Mesenchymal stem cell (in vitro differentiated cells and primary cell): ENCODE measurements around the gene BCR.
A peak's percentile ranks its signal among the peaks of the same experiment; 100 is the strongest.

Experiments
- DNase-seq: peaks from one replicate; pipeline ENCODE4 v3.0.0-alpha.2; 2013
- H2AFZ ChIP-seq: one replicate; pipeline ENCODE4 v1.6.1; 2013; ENCODE audit warnings: low read depth, mild to moderate bottlenecking, control low read depth, inconsistent platforms, low read length, moderate library complexity
- H2AK5ac ChIP-seq: 2 replicates; pipeline ENCODE4 v1.6.1; 2013; ENCODE audit warnings: low read length, moderate library complexity, mild to moderate bottlenecking, inconsistent platforms; ENCODE audit not compliant: severe bottlenecking
- H2BK120ac ChIP-seq: one replicate; pipeline ENCODE4 v1.6.1; 2013; ENCODE audit warnings: low read depth, mild to moderate bottlenecking, inconsistent platforms, low read length, moderate library complexity
- H2BK12ac ChIP-seq, 2 experiments: one replicate each; pipeline ENCODE4 v1.6.1; 2013; ENCODE audit warnings: inconsistent platforms in 2 of 2, low read length in 2 of 2, mild to moderate bottlenecking in 2 of 2, moderate library complexity in 2 of 2, control low read depth in 1 of 2
- H2BK15ac ChIP-seq: one replicate; pipeline ENCODE4 v1.6.1; 2013; ENCODE audit warnings: mild to moderate bottlenecking, low read depth, inconsistent platforms; ENCODE audit not compliant: poor library complexity, severe bottlenecking
- H2BK5ac ChIP-seq: 2 replicates; pipeline ENCODE4 v1.6.1; 2013; ENCODE audit warnings: low read depth, mild to moderate bottlenecking, low read length, control low read depth, inconsistent platforms; ENCODE audit not compliant: poor library complexity, severe bottlenecking
- H3K14ac ChIP-seq, 2 experiments: one replicate each; pipeline ENCODE4 v1.6.1; 2013; ENCODE audit warnings: inconsistent platforms in 2 of 2, low read length in 2 of 2, control low read depth in 1 of 2, mild to moderate bottlenecking in 1 of 2, moderate library complexity in 1 of 2
- H3K18ac ChIP-seq, 2 experiments: one replicate each; pipeline ENCODE4 v1.6.1; 2013; ENCODE audit warnings: inconsistent platforms in 2 of 2, low read length in 2 of 2, control low read depth in 1 of 2, low read depth in 1 of 2, mild to moderate bottlenecking in 1 of 2
- H3K23ac ChIP-seq, 2 experiments: one replicate each; pipeline ENCODE4 v1.6.1; 2013; ENCODE audit warnings: inconsistent platforms in 2 of 2, low read length in 2 of 2, mild to moderate bottlenecking in 2 of 2, moderate library complexity in 2 of 2, control low read depth in 1 of 2
- H3K27ac ChIP-seq: 2 replicates; pipeline ENCODE4 v1.5.1; 2013; ENCODE audit warnings: mild to moderate bottlenecking, moderate library complexity, low read length, control low read depth, inconsistent platforms; ENCODE audit not compliant: poor library complexity, severe bottlenecking
- H3K27me3 ChIP-seq, 2 experiments: 2 replicates each; pipeline versions ENCODE4 v1.6.1 to v1.7.0; 2013; ENCODE audit warnings: low read length in 2 of 2, mild to moderate bottlenecking in 2 of 2, moderate library complexity in 2 of 2, control low read depth in 1 of 2, inconsistent platforms in 1 of 2; ENCODE audit not compliant: control insufficient read depth in 1 of 2, insufficient read depth in 1 of 2
- H3K36me3 ChIP-seq, 2 experiments: 2 replicates each; pipeline versions ENCODE4 v1.6.1 to v1.7.0; 2013; ENCODE audit warnings: low read length in 2 of 2, control low read depth in 1 of 2, inconsistent platforms in 1 of 2, low read depth in 1 of 2, mild to moderate bottlenecking in 1 of 2; ENCODE audit not compliant: insufficient read depth in 2 of 2, control insufficient read depth in 1 of 2
- H3K4ac ChIP-seq, 2 experiments: one replicate each; pipeline ENCODE4 v1.6.1; 2013; ENCODE audit warnings: inconsistent platforms in 2 of 2, low read length in 2 of 2, mild to moderate bottlenecking in 2 of 2, moderate library complexity in 2 of 2, control low read depth in 1 of 2, low read depth in 1 of 2
- H3K4me1 ChIP-seq: 2 replicates; pipeline ENCODE4 v1.6.1; 2013; ENCODE audit warnings: low read depth, low read length, control low read depth; ENCODE audit not compliant: control insufficient read depth, insufficient read depth
- H3K4me2 ChIP-seq: 2 replicates; pipeline ENCODE4 v1.6.1; 2013; ENCODE audit warnings: low read length, mild to moderate bottlenecking, inconsistent platforms; ENCODE audit not compliant: poor library complexity, severe bottlenecking
- H3K4me3 ChIP-seq, 2 experiments: 2 replicates each; pipeline versions ENCODE4 v1.5.1 to v1.7.0; 2013; ENCODE audit warnings: low read length in 2 of 2, mild to moderate bottlenecking in 2 of 2, control low read depth in 1 of 2, low read depth in 1 of 2; ENCODE audit not compliant: insufficient read depth in 1 of 2
- H3K79me1 ChIP-seq: replicated peaks from 2 replicates; pipeline ENCODE4 v1.6.1; 2013; ENCODE audit warnings: mild to moderate bottlenecking, control low read depth, low read length, inconsistent platforms; ENCODE audit not compliant: poor library complexity, severe bottlenecking
- H3K9ac ChIP-seq: 2 replicates; pipeline ENCODE4 v1.7.0; 2013; ENCODE audit warnings: mild to moderate bottlenecking, low read length, moderate library complexity
- H3K9me3 ChIP-seq: 2 replicates; pipeline ENCODE4 v1.7.0; 2013; ENCODE audit warnings: mild to moderate bottlenecking, low read length; ENCODE audit not compliant: control insufficient read depth
- H4K8ac ChIP-seq: one replicate; pipeline ENCODE4 v1.6.1; 2013; ENCODE audit warnings: inconsistent platforms, mild to moderate bottlenecking, low read length, moderate library complexity
- H4K91ac ChIP-seq: one replicate; pipeline ENCODE4 v1.6.1; 2013; ENCODE audit warnings: mild to moderate bottlenecking, low read length, inconsistent platforms
- WGBS: methylation state at CpG from one replicate; pipeline ENCODE4 v1.1.7; 2013; ENCODE audit warnings: mixed read lengths; 5-methylcytosine and 5-hydroxymethylcytosine counted together

BCR gene

GRCh38 chr22:23301591-23301990 lies 121.3 kb downstream of the BCR start:
- Histone ChIP-seq H4K8ac (no peak overlapping the region), H3K9ac (no peak overlapping the region), H3K9me3 (no peaks in the 10 kb centered on the region), H3K4me1 (peaks cover 24% of the 10 kb centered on the region), H4K91ac (no peak overlapping the region), H2AK5ac (no peak overlapping the region), H3K36me3 (peaks cover 56 to 59% of the 10 kb centered on the region in 2 experiments), H3K23ac (no peak overlapping the region), H2BK12ac (no peak overlapping the region), H3K27ac (no peak overlapping the region), H2AFZ (no peak overlapping the region), H3K18ac (no peak overlapping the region), H3K27me3 (no peaks in the 10 kb centered on the region), H3K4me2 (no peak overlapping the region), H3K4me3 (no peak overlapping the region), H2BK5ac (no peak overlapping the region), H2BK15ac (no peak overlapping the region), H3K14ac (no peak overlapping the region), H2BK120ac (no peak overlapping the region), H3K4ac (no peak overlapping the region), H3K79me1 (peaks cover 2% of the 10 kb centered on the region)
- WGBS, result 97% methylated on average over 7 of the region's 7 CpGs
- DNase-seq, result no peak

- peaks cover 2% of the 10 kb centered on the region for H3K79me1 ChIP-seq
- no peak overlapping the region for H2BK5ac ChIP-seq
- no peak overlapping the region for H2BK15ac ChIP-seq
- H3K4ac ChIP-seq, result no peak overlapping the region
- no peak overlapping the region for H3K23ac ChIP-seq
- no peak overlapping the region for H3K27ac ChIP-seq
- DNase-seq, result peak; percentile 16
- H3K14ac ChIP-seq, result no peak overlapping the region
- WGBS, result 81% methylated on average over 20 of the region's 21 CpGs
- no peaks in the 10 kb centered on the region for H3K9me3 ChIP-seq
- H2BK120ac ChIP-seq, result no peak overlapping the region
- H3K9ac ChIP-seq, result no peak overlapping the region
- no peak overlapping the region for H2AK5ac ChIP-seq
- no peak overlapping the region for H4K91ac ChIP-seq
- H3K4me3 ChIP-seq, result no peak overlapping the region
- no peak overlapping the region for H3K18ac ChIP-seq
- H2BK12ac ChIP-seq, result no peak overlapping the region
- no peak overlapping the region for H4K8ac ChIP-seq
- peaks cover 24% of the 10 kb centered on the region for H3K4me1 ChIP-seq
- H3K27me3 ChIP-seq, result no peaks in the 10 kb centered on the region
- no peak overlapping the region for H3K4me2 ChIP-seq
- H2AFZ ChIP-seq, result no peak overlapping the region
- peaks cover 48 to 51% of the 10 kb centered on the region in 2 experiments for H3K36me3 ChIP-seq
These were observed 122.1 kb downstream of the BCR start for GRCh38 chr22:23302171-23303002.

GRCh38 chr22:23305321-23305910 lies 125.1 kb downstream of the BCR start:
- Histone ChIP-seq H2BK120ac (peak overlapping the region; percentile 2), H3K23ac (peak overlapping the region in 1 of 2 experiments; percentile 5), H3K4ac (peak overlapping the region; percentile 48 to 68), H3K79me1 (peaks cover 2% of the 10 kb centered on the region), H2BK5ac (no peak overlapping the region), H3K4me3 (no peak overlapping the region), H2AK5ac (no peak overlapping the region), H2AFZ (no peak overlapping the region), H3K36me3 (peaks cover 29% of the 10 kb centered on the region in 2 experiments), H3K14ac (no peak overlapping the region), H3K9me3 (no peaks in the 10 kb centered on the region), H3K4me2 (no peak overlapping the region), H2BK15ac (no peak overlapping the region), H2BK12ac (peak overlapping the region; percentile 2 to 90), H3K27me3 (no peaks in the 10 kb centered on the region), H3K27ac (no peak overlapping the region), H4K8ac (peak overlapping the region; percentile 50), H3K4me1 (peaks cover 32% of the 10 kb centered on the region), H4K91ac (peak overlapping the region; percentile 67), H3K9ac (no peak overlapping the region), H3K18ac (peak overlapping the region; percentile 67 to 75)
- peak; percentile 82 for DNase-seq
- WGBS, result 58% methylated on average over 9 of the region's 9 CpGs

GRCh38 chr22:23305922-23306374 lies 125.6 kb downstream of the BCR start:
- peak overlapping the region; percentile 92 to 97 for H3K4ac ChIP-seq
- H2BK15ac ChIP-seq, result no peak overlapping the region
- no peak overlapping the region for H3K27ac ChIP-seq
- H3K14ac ChIP-seq, result peak overlapping the region in 1 of 2 experiments; percentile 89
- H3K27me3 ChIP-seq, result no peaks in the 10 kb centered on the region
- no peak overlapping the region for H3K9ac ChIP-seq
- peak overlapping the region; percentile 92 for H2BK120ac ChIP-seq
- peaks cover 24 to 27% of the 10 kb centered on the region in 2 experiments for H3K36me3 ChIP-seq
- peaks cover 2% of the 10 kb centered on the region for H3K79me1 ChIP-seq
- WGBS, result 67% methylated on average over 11 of the region's 11 CpGs
- H3K18ac ChIP-seq, result peak overlapping the region; percentile 76 to 91
- H2AFZ ChIP-seq, result no peak overlapping the region
- H2AK5ac ChIP-seq, result no peak overlapping the region
- H3K4me1 ChIP-seq, result peaks cover 33% of the 10 kb centered on the region
- no peak overlapping the region for H3K23ac ChIP-seq
- H2BK5ac ChIP-seq, result no peak overlapping the region
- H4K8ac ChIP-seq, result peak overlapping the region; percentile 89
- H3K4me3 ChIP-seq, result no peak overlapping the region
- H4K91ac ChIP-seq, result peak overlapping the region; percentile 95
- H3K9me3 ChIP-seq, result no peaks in the 10 kb centered on the region
- peak; percentile 97 for DNase-seq
- H3K4me2 ChIP-seq, result no peak overlapping the region
- H2BK12ac ChIP-seq, result peak overlapping the region; percentile 89 to 96
